ENCODE measurements around the gene KLHDC3. TPM values are rescaled to one million over a fixed set of nuclear protein-coding genes. Genes with fewer than 3 reads are reported as not detected.
A peak's percentile ranks its signal among the peaks of the same experiment; 100 is the strongest.

Gene KLHDC3
- total and polyA plus RNA-seq, 2 donors (not counting 1 experiment from before 2014, with no cell fraction given), result 47.4 to 50.7 TPM

- intact Hi-C loops (cut with micrococcal nuclease), result no loop called here
- no peak for TF ChIP-seq EZH2 (IDR thresholded peaks at IDR 0.05; ENCODE audit: borderline replicate concordance, insufficient read depth, low read depth, low read length, poor library complexity, severe bottlenecking)
- TF ChIP-seq CTCF (IDR thresholded peaks at IDR 0.05), result no peak
- ChIA-PET POLR2A (interaction anchor here (0.9 kb wide), 1 partner anchor 10 kb away, joined by 4 read pairs; the partner anchor contains the start of gene KLHDC3), CTCF (interaction anchor here (0.6 kb wide), 1 partner anchor 179 kb away, joined by 3 read pairs; no protein-coding TSS in a partner anchor)
- ATAC-seq (ENCODE audit: low read depth), result no peak
- Mint-ChIP-seq H3K27ac (no peak overlapping the region), H3K4me3 (peak overlapping the region; percentile 0), H3K27me3 (no peaks in the 10 kb centered on the region), H3K9me3 (ENCODE audit: insufficient read depth) (no peaks in the 10 kb centered on the region), H3K4me1 (peaks cover 22% of the 10 kb centered on the region)
- Histone ChIP-seq H3K9ac (ENCODE audit: low read length) (no peak overlapping the region), H3K79me2 (ENCODE audit: control insufficient read depth, insufficient read depth, low read length) (peaks cover 20% of the 10 kb centered on the region), H3K4me1 (ENCODE audit: control insufficient read depth in 2 of 2, insufficient read depth in 2 of 2, low read length in 2 of 2) (peaks cover 3 to 25% of the 10 kb centered on the region in 2 donors), H2AFZ (ENCODE audit: insufficient read depth, low read depth, low read length, poor library complexity, severe bottlenecking) (no peak overlapping the region), H3K4me2 (replicated peaks; ENCODE audit: low read depth, low read length, poor library complexity, severe bottlenecking) (no peak overlapping the region), H3K4me3 (ENCODE audit: control extremely low read depth in 1 of 5, extremely low read depth in 1 of 5, insufficient read depth in 1 of 5, low read depth in 2 of 5, low read length in 4 of 5) (no peak overlapping the region), H3K9me3 (ENCODE audit: control extremely low read depth in 1 of 3, control insufficient read depth in 2 of 3, insufficient read depth in 1 of 3, low read length in 2 of 3) (no peaks in the 10 kb centered on the region), H4K20me1 (ENCODE audit: control insufficient read depth, insufficient read depth, low read length, poor library complexity, severe bottlenecking) (peaks cover 15% of the 10 kb centered on the region), H3K27me3 (replicated peaks in 1 of 4; ENCODE audit: control extremely low read depth in 1 of 4, control insufficient read depth in 3 of 4, insufficient read depth in 4 of 4, low read length in 3 of 4) (no peaks in the 10 kb centered on the region), H3K36me3 (replicated peaks in 1 of 2; ENCODE audit: control extremely low read depth in 1 of 2, control insufficient read depth in 1 of 2, extremely low read depth in 1 of 2, insufficient read depth in 2 of 2, low read length in 1 of 2) (peaks cover 1 to 50% of the 10 kb centered on the region in 2 experiments), H3K27ac (ENCODE audit: low read length in 2 of 2) (no peak overlapping the region)
- no peak for DNase-seq
- WGBS (ENCODE audit: insufficient coverage), result 91% methylated on average over 2 of the region's 2 CpGs
These were observed 10.4 kb downstream of the KLHDC3 start for GRCh38 chr6:43024436-43024835.

- Histone ChIP-seq H2AFZ (ENCODE audit: insufficient read depth, low read depth, low read length, poor library complexity, severe bottlenecking) (no peak overlapping the region), H3K36me3 (replicated peaks in 1 of 2; ENCODE audit: control extremely low read depth in 1 of 2, control insufficient read depth in 1 of 2, extremely low read depth in 1 of 2, insufficient read depth in 2 of 2, low read length in 1 of 2) (peaks cover 0 to 51% of the 10 kb centered on the region in 2 experiments), H3K9me3 (ENCODE audit: control extremely low read depth in 1 of 3, control insufficient read depth in 2 of 3, insufficient read depth in 1 of 3, low read length in 2 of 3) (no peaks in the 10 kb centered on the region), H3K79me2 (ENCODE audit: control insufficient read depth, insufficient read depth, low read length) (peaks cover 20% of the 10 kb centered on the region), H3K9ac (ENCODE audit: low read length) (no peak overlapping the region), H3K4me2 (replicated peaks; ENCODE audit: low read depth, low read length, poor library complexity, severe bottlenecking) (no peak overlapping the region), H3K4me1 (ENCODE audit: control insufficient read depth in 2 of 2, insufficient read depth in 2 of 2, low read length in 2 of 2) (peaks cover 0 to 18% of the 10 kb centered on the region in 2 donors), H3K27me3 (replicated peaks in 1 of 4; ENCODE audit: control extremely low read depth in 1 of 4, control insufficient read depth in 3 of 4, insufficient read depth in 4 of 4, low read length in 3 of 4) (no peaks in the 10 kb centered on the region), H4K20me1 (ENCODE audit: control insufficient read depth, insufficient read depth, low read length, poor library complexity, severe bottlenecking) (peaks cover 15% of the 10 kb centered on the region), H3K27ac (ENCODE audit: low read length in 2 of 2) (no peak overlapping the region), H3K4me3 (ENCODE audit: control extremely low read depth in 1 of 5, extremely low read depth in 1 of 5, insufficient read depth in 1 of 5, low read depth in 2 of 5, low read length in 4 of 5) (no peak overlapping the region)
- WGBS (ENCODE audit: insufficient coverage), result 100% methylated on average over 2 of the region's 5 CpGs
- no peaks in the 10 kb centered on the region for H3K9me3 Mint-ChIP-seq (ENCODE audit: insufficient read depth)
- H3K27me3 Mint-ChIP-seq, result no peaks in the 10 kb centered on the region
- H3K4me1 Mint-ChIP-seq, result peaks cover 15% of the 10 kb centered on the region
- ATAC-seq (ENCODE audit: low read depth) (no peak), DNase-seq (no peak)
- H3K4me3 Mint-ChIP-seq, result no peak overlapping the region
- ChIA-PET POLR2A (no interaction called here), CTCF (no interaction called here)
- no peak overlapping the region for H3K27ac Mint-ChIP-seq
- TF ChIP-seq EZH2 (IDR thresholded peaks at IDR 0.05; ENCODE audit: borderline replicate concordance, insufficient read depth, low read depth, low read length, poor library complexity, severe bottlenecking) (no peak), CTCF (IDR thresholded peaks at IDR 0.05) (no peak)
- intact Hi-C loops (cut with micrococcal nuclease), result no loop called here
These were observed 12.3 kb downstream of the KLHDC3 start for GRCh38 chr6:43026365-43026764.
